ENCODE results near the gene FAM217A.

Gene FAM217A

DNA sequence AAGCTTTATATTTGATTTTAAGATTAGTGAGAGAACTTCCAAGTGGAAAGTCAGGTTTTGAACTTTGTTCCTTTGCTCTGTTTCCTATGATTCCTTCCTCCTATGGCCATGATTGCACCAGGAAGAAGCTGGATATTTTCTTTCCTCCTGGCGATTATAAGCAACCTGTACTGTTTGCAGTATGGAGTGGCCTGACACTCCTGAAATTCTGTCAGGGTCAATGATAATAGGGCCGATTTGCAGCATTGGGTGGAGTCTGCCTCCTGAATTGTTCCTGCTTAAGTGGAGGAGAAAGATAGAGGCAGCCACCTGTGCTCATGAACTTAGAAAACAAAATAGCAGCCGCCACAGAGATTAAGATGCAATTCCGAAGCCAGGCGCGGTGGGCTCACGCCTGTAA is 9.8 kb upstream of the FAM217A start:
- Histone ChIP-seq H3K4me3 (no peak overlapping the region), H3K27ac (no peak overlapping the region)

GRCh38 chr6:4085332-4085700 is 6.4 kb upstream of the FAM217A start:
- Histone ChIP-seq H3K27ac (no peak overlapping the region), H3K4me3 (no peak overlapping the region)

DNA sequence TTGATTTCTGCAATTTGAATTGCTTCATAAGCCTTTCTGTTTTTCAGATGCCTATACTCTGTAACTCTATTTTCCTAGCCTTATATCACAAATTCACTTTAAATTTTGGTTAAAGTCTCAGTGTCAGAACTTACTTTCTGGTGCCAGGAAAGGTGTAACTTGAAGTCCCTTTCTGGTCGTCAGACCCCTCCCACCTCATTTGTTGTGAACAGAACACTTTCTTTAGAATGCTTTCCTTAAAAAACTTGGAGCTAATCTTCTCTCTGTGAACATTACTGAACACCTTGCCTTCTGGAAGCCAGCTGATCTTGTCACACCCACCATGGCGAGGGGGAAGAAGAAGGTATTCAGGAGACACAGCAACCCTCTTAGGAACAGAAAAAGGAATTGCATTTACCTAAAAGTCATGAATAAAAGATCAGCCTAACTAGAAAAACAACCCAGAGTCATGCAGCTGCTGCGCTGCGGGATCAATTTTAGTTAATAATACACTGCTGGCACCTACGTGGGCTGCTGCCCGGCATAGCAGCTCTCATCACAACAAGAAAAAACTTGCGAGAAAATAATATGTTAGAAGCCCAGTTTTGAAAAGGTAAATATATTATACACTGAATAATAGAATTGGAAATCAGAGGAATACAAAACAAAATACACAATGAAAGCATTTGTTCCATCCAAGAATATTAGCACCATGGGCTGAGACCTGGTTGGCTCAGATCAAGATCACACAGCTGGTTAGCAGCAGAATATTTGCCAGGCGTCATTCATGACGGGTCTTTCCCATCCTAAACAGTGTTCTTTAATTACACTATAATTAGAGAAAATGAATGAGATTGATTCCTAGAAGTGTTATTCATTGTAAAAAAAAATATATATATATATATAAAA is 5.8 kb upstream of the FAM217A start:
- Histone ChIP-seq H3K4me3 (no peak overlapping the region), H3K27ac (no peak overlapping the region)

DNA sequence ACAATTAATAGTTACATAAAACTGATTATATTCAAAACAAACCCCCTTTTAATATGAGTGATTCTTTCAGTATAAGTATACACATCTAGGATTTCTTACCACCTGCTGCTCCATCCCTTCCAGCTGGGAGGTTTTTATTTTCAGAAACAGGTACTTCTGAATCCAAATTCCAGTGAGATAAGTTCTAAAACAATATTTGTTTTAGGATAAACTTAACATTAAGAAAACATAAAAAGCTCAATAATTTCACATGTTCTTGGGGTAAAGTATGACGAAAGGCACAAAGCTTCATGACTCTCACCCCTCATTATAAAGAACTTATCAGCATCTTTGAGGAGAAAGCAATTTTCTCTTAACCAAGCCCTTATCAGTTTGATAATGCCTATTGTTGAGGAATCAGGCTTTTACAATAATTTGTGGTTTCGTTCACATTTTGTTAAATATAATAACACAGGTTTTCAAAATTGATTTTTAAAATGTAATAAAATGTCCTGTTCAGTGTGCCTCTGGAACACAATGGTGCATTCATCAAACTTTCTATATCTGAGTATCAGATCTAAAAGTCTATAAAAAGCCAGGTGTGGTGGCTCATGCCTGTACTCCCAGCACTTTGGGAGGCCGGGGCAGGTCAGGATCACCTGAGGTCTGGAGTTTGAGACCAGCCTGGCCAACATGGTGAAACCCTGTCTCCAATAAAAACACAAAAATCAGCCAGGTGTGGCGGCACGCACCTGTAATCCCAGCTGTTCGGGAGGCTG is 4.3 kb downstream of the FAM217A start:
- Histone ChIP-seq H3K4me3 (no peak overlapping the region), H3K27ac (no peak overlapping the region)

DNA sequence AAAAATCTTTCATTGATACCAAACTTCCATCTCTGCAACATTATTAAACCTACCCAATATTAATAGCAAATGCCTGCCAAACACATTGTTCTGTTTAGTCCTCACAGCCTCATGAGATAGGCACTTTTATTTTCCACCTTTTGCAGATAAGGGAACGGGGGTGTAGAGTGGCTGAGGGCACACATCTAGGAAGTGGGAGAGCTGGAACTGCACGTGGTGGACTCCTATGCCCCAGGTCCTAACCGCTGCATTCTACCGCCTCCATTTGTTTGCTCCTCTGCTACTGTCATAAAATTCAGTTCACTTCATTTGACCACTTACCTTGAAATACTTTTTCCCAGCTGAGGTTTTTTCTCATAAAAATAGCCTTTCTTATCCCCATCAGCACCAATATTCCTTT is 7.6 kb downstream of the FAM217A start:
- H3K4me3 ChIP-seq, result no peak overlapping the region
- H3K27ac ChIP-seq, result no peak overlapping the region

GRCh38 chr6:4069199-4069598 is 9.7 kb downstream of the FAM217A start:
- no peak overlapping the region for H3K4me3 ChIP-seq
- H3K27ac ChIP-seq, result no peak overlapping the region

DNA sequence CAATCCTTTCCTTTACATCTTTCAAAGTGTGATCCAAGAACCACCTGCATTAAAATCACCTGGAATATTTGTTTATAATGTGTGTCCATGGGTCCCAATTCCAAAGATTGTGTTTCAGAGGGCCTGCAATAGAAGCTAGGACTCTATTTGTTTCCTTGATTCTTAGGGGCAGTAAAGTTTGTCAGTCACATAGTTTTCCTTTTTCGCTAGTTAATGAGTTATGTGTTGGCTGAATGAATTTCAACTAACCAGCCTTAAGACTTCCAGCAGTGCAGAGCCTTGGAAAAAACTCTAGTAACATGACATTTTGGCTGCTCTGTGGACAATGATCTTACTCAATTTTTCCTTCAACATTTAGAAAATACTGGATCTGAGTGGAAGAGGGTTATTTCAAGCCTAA is 11.3 kb downstream of the FAM217A start:
- Histone ChIP-seq H3K27ac (no peak overlapping the region), H3K4me3 (no peak overlapping the region)

- no peak overlapping the region for H3K27ac ChIP-seq
- H3K4me3 ChIP-seq, result no peak overlapping the region
Measured at GRCh38 chr6:4066029-4066755, 12.7 kb downstream of the FAM217A start.

DNA sequence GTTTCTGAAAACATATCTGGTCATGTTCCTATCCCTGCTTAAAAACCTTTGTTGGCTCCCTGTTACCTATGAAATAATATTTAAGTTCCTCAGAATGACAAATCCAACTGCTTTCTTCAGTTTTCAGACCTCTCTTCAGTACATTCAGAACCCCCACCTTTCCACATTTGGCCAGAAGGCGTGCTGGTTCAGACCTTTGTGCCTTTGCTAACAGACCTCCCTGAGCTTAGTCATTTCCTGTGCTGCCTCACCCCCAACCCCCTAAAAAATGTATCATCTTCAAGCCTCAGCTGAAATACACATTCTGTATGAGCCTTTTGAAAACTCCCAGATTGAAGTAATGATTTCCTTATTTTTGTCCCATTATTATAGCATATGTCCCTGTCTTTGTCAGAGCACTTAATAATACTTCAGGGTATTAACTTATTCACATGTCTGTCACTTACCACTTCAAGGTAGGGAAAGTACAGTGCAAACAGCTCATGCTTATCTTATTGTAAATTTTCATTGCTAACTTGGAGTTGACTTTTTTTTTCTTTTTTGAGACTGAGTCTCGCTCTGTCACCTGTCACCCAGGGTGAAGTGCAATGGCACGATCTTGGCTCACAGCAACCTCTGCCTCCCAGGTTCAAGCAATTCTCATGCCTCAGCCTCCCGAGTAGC is 19.7 kb downstream of the FAM217A start:
- peak overlapping the region in 7 of 21 experiments; percentile 7 to 57 (median 20) for H3K27ac ChIP-seq
- H3K4me3 ChIP-seq, result no peak overlapping the region

DNA sequence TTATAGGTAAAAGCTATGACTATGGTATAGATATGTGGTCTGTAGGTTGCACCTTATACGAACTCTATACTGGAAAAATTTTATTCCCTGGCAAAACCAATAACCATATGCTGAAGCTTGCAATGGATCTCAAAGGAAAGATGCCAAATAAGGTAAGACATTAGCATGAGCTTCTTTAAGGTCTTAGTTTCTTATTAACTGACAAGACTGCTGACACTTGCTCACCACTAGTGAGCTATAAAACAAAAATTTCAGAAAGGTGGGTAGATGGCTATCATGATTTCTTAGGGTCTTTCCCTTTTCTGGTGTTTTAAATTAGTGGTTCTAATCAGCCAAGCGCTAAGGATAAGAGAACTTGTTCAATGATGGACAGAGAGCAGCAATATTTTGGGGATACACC is 21.9 kb downstream of the FAM217A start:
- Histone ChIP-seq H3K4me3 (no peak overlapping the region), H3K27ac (no peak overlapping the region)

DNA sequence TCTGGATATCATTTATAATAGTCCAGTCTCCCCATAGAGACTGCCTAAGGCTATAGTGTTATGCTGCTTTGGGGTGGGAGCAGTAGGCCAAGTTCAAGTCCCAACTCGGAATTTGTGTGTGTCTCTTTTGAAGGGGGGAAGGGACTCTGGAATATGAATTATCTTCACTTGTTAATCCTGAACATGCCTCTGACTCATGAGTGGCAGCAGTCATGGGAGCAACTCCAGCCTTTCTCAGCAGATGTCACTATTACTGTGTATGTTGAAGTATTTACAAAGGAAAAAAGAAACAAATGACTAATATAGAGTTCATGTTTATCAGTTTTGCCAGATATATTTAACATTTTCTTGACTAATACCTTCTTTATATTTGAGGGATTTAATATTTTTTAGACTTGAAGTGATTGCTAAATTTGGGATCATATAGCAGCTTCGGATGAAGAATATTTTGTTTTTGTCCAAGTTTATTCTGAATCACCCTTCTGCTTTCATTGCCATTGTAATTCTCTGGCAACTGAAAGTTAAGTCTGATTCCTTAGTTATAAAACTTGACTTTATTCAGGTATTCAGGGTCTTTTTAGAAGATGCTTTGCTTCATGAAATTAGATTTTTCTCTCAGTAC is 23.4 kb downstream of the FAM217A start:
- Histone ChIP-seq H3K4me3 (no peak overlapping the region), H3K27ac (peak overlapping the region in 1 of 21 experiments; percentile 39)

DNA sequence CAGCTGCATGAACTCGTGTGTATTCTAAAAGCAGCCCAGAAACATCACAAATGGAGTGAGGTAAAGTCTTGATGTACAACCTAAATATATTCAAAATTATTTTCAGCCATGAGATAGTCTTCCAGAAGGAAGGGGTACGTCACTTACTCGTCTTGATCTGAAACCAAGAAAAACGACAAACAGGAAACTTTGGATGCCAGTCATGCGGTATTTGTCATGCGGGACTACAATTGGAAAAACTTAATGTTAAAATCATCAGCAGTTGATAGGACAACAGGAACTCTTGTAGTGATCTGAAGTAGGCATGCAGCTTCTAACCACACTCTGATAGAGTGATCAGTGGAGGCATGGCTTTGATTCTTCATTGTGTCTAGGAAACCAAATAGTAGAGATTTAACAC is 29.7 kb downstream of the FAM217A start:
- no peak overlapping the region for H3K4me3 ChIP-seq
- no peak overlapping the region for H3K27ac ChIP-seq

- no peak overlapping the region for H3K27ac ChIP-seq
- no peak overlapping the region for H3K4me3 ChIP-seq
Measured at GRCh38 chr6:4041480-4041879, 37.5 kb downstream of the FAM217A start.

- H3K27ac ChIP-seq, result no peak overlapping the region
- no peak overlapping the region for H3K4me3 ChIP-seq
Measured at GRCh38 chr6:4039348-4039747, 39.6 kb downstream of the FAM217A start.

DNA sequence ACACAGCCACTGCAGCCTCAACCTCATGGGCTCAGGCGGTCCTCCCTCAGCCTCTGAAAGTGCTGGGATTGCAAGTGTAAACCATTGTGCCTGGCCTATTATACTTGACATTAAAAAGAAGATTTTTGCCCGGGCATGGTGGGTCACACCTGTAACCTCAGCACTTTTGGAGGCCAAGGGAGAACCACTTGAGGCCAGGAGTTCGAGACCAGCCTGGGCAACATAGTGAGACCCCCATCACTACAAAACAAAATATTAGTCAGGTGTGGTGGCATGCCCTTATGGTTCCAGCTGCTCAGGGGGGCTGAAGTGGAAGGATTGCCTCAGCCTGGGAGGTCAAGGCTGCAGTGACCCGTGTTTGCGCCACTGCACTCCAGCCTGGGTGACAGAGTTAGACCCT is 42.4 kb downstream of the FAM217A start:
- H3K27ac ChIP-seq, result no peak overlapping the region
- no peak overlapping the region for H3K4me3 ChIP-seq

DNA sequence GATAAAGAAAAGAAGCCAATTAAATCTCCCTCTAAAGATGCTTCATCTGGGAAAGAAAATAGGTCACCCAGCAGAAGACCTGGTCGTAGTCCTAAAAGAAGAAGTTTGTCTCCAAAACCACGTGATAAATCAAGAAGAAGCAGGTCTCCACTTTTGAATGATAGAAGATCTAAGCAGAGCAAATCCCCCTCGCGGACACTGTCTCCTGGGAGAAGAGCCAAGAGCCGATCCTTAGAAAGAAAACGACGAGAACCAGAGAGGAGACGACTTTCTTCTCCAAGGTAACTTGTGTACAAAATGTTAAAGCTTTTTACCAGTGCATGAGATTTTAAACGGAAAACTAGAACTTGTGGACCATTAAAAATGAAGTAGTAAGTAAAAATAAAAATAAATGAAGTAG is 46.5 kb downstream of the FAM217A start:
- Histone ChIP-seq H3K4me3 (no peak overlapping the region), H3K27ac (no peak overlapping the region)

GRCh38 chr6:4031442-4031841 is 47.5 kb downstream of the FAM217A start:
- H3K4me3 ChIP-seq, result no peak overlapping the region

GRCh38 chr6:4030669-4031068 is 48.3 kb downstream of the FAM217A start:
- H3K4me3 ChIP-seq, result no peak overlapping the region
- H3K27ac ChIP-seq, result no peak overlapping the region

More at GRCh38 chr6:4031442-4031841, 47.5 kb downstream of the FAM217A start:
- H3K27ac ChIP-seq, result no peak overlapping the region

GRCh38 chr6:4029687-4030086 is 49.2 kb downstream of the FAM217A start:
- H3K4me3 ChIP-seq, result no peak overlapping the region
- H3K27ac ChIP-seq, result no peak overlapping the region

- Histone ChIP-seq H3K4me3 (no peak overlapping the region), H3K27ac (no peak overlapping the region)
Measured at GRCh38 chr6:4028051-4028450, 50.9 kb downstream of the FAM217A start.
